Activated CD4-positive, alpha-beta T cell treated with anti-CD3 and anti-CD28 coated beads for 48 hours (primary cell): ENCODE data around the gene PCSK4.
"Not testable (repeated sequence)": the region's sequence is repeated elsewhere in the genome, so short reads cannot be mapped to it uniquely, and the experiment has no call there.

Experiments used
- DNase-seq: peaks from one replicate; pipeline ENCODE4 v3.0.0-alpha.2; 2020

The PCSK4 gene

GRCh38 chr19:1503925-1504773, 14.0 kb upstream of the PCSK4 start:
- no peak for DNase-seq

- peak; percentile 85 for DNase-seq
Measured at GRCh38 chr19:1503089-1503924, 13.2 kb upstream of the PCSK4 start.

GRCh38 chr19:1502433-1503088, 12.4 kb upstream of the PCSK4 start:
- DNase-seq: no peak

DNA sequence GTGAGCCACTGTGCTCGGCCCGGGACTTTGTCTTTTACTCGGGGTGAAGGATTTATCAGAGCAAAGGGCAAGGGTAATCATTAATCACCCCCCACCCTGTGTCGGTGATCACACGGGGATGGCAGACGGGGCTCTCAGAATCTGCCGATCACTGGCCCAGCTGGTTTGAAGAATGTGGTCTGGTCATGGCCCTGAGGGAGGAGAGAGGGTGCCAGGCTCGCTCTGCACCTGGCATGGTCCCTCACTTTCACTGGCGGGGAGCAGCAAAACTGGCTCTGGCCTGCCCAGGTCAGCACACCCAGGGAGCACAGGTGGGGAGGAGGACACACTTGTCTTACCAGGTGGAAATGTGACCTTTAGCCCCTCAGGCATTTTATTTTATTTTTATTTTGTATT, 11.0 kb upstream of the PCSK4 start:
- DNase-seq: no peak

GRCh38 chr19:1499231-1499630, 9.1 kb upstream of the PCSK4 start:
- not testable (repeated sequence) for DNase-seq

- DNase-seq: no peak
Measured at GRCh38 chr19:1497578-1498235, 7.6 kb upstream of the PCSK4 start.

GRCh38 chr19:1496714-1497577, 6.8 kb upstream of the PCSK4 start:
- DNase-seq: no peak

DNA sequence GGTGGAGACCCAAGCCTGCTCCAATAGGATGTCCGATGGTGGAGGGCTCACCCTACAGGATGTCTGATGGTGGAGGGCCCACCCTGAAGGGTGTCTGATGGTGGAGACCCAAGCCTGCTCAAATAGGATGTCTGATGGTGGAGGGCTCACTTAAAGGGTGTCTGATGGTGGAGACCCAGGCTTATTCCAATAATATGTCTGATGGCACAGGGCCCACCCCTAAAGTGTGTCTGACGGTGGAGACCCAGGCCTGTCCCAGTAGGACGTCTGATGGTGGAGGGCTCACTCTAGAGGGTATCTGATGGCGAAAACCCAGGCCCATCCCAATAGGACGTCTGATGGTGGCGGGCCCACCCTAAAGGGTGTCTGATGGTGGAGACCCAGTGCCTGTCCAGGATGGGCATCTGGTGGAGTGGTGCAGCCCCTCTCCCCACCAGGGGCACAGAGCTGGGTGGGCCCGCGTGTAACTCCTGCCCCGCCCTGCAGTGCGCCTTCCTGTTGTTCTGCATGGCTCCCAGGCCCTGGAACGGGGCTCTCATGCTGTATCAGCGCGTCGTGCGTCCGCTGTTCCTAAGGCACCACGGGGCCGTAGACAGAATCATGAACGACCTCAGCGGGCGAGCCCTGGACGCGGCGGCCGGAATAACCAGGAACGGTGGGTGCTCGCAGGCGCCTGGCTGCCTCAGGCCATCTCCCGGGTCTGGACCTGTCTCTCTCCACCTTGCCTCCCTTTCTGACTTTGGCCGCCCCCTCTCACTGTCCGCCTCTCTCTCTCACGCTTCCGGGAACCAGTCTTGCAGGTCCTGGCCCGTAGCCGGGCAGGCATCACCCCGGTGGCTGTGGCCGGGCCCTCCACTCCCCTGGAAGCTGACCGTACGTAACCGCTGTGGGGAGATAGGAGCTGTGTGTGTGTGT, 5.9 kb upstream of the PCSK4 start:
- DNase-seq: no peak

DNA sequence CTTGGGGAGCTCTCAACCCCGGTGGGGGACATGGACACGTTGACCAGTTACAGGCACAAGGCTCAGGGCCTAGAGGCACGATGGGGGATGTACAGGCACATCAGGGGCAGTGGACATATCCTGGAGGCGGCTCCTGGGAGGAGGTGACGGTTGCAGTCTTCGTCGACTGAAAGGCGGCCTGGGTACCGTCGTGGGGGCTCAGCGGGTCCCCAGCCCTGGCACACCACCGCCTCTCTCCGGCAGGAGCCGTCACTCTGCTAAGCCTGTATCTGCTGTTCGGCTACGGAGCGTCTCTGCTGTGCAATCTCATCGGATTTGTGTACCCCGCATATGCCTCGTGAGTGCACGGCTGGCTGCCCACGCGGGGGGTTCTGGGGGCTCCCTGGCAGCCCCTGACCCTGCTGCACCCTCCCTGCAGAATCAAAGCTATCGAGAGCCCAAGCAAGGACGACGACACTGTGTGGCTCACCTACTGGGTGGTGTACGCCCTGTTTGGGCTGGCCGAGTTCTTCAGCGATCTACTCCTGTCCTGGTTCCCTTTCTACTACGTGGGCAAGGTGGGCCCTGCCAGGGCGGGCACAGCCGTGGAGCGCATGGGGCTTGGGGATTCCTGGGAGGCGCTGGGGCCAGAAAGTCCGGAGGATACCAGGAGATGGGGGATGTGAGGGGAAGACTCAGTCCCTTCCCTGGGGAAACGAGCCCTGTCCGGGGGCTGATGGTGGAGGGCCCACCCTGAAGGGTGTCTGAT, 5.1 kb upstream of the PCSK4 start:
- no peak for DNase-seq

DNA sequence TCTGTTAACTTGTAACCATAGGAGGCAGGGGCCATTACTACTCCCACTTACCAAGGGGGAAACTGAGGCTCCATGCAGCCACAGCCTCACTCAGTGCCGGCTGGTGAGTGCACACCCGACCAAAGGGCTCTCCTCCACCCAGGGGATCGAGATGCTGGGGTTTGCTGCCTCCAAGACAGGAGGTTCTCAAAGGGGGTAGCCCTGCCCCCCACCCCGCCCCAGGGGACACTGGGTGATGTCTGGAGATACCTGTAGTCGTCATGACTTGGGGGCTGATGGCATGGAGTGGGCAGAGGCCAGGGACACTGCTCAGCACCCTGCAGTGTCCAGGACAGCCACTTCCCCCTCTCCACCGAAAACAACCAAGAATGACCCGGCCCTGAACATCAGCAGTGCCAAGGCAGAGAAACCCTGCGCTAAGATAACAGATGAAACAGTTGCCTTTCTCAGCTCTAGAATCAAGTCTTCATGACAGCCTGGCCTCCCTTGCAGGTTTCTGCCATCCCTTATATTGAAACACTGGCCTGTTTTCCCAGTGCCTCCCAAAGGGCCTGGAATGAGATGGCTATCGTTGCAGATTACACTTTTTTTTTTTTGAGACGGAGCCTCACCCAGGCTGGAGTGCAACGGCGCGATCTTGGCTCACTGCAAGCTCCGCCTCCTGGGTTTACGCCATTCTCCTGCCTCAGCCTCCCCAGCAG, 4.1 kb upstream of the PCSK4 start:
- DNase-seq: no peak

DNA sequence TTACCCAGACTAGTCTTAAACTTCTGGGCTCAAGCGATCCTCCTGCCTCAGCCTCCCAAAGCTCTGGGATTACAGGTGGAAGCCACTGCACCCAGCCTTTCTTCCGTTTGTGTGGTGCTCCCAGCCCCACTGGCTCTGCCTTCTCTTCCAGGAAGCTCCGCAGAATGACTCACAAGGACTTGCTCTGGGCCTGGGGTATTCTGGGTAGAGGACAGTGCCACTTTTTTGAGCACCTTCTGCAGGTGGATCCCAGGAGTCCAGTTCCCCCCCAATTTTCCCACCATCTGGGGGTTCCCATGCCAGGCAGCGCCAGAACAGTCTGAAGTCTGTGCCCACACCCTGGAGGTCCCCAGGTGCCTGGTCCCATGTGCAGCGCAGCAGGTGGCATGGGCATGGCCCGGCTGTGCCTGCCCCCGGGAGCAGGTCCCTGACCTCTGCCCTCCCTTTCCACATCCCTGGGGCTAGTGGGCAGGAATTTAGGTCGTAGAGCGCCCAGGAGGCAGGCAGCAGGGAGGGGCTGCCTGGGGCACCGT, 2.4 kb upstream of the PCSK4 start:
- no peak for DNase-seq

DNA sequence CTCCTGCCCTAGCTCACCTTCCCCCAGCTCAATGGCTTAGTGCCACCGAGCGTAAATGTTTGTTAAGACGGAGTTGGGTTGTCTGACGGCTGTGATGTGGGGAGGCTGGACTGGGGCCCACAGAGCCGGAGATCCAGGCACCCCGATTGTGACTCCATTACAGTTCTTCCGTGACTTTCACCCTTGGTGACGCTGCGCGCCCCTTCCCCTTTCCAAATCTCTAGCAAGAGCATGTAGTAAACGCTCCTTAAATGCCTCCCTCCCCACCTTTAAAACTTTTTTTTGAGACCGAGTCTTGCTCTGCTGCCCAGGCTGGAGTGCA, 1.7 kb upstream of the PCSK4 start:
- no peak for DNase-seq

GRCh38 chr19:1491114-1491848, 1.1 kb upstream of the PCSK4 start, which contains the start of gene REEP6:
TSS of gene REEP6 (plus strand) at chr19:1491181. CDS start at chr19:1491270, 89 bp downstream.
- DNase-seq: no peak

- DNase-seq: no peak
Measured at GRCh38 chr19:1489463-1490310, 463 bp downstream of the PCSK4 start.

DNA sequence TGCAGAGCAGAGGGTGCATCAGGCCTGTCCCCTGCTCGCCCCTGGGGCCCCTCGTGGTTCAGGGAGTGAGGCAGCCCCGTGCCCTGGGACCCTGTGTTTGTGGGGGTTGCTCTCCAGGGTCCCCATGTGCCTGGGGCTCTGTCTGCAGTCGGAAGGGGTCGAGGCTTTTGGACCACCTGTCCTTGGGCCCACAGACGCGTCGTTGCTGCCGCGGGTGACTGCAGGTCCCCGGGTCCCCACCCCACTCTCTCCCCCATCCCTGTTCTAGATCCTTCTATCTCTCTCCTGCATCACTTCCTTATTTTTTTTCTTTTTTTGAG, 1.9 kb downstream of the PCSK4 start:
- no peak for DNase-seq

GRCh38 chr19:1487576-1488281, 2.4 kb downstream of the PCSK4 start:
- no peak for DNase-seq
